ENCODE data around the gene XYLT2. TPM values are rescaled to one million over a fixed set of nuclear protein-coding genes. Genes with fewer than 3 reads are reported as not detected.

XYLT2 gene
- total and polyA plus RNA-seq, 9 of the 15 experiments (the other 6 are each of a cell fraction or from before 2014, with no cell fraction given): 0.63 to 9.1 (median 4.3) TPM

DNA sequence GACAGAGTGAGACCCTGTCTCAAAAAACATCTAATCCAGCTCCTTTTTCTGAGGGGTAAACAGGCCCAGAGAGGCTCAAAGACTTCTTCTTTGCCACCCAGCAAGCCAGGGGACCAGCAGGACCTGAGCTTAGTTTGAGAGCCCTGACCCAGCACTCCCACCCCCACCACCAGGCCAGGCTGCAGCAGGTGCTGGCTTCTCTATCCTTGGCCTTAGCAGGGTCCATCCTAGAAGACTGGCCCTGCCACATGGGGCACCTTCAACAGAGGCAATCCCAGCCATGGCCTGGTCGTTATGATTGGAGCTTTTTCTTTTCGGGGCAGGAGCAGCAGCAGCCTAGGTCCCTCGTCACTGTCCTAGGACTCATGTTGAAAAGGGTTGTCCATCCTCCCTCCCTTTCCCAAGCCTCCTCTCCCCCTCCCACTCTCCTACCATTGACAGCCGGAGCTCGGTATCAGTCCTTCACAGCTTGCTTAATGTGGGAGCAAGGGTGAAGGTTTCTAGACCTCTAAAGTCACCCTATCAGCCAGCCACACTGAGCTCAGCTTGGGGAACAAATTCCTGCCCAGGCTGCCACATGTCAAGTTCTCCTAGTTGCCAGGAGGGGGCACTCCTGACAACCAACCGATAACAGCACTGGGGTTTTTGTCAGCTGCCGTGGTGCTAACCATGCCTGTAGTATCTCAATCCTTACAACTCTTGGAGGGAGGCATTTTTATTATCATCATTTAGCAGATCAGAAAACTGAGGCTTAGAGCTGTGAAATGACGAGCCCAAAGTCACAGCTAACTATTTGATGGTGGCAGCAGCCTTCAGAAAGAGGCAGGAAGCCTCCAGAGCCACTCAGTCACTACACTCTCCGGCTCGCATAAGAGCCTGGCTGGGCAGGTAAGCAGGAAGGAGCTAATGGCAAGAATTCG is 15.9 kb downstream of the XYLT2 start (continued):
- no peak for TF ChIP-seq WHSC1 (IDR thresholded peaks at IDR 0.05; ENCODE audit: low read length)
- TF ChIP-seq TFAM (CRISPR knock-in tag; conservative IDR thresholded peaks at IDR 0.05): no peak
- TF ChIP-seq, protein P1, sequence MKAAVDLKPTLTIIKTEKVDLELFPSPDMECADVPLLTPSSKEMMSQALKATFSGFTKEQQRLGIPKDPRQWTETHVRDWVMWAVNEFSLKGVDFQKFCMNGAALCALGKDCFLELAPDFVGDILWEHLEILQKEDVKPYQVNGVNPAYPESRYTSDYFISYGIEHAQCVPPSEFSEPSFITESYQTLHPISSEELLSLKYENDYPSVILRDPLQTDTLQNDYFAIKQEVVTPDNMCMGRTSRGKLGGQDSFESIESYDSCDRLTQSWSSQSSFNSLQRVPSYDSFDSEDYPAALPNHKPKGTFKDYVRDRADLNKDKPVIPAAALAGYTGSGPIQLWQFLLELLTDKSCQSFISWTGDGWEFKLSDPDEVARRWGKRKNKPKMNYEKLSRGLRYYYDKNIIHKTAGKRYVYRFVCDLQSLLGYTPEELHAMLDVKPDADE (conservative IDR thresholded peaks at IDR 0.05; ENCODE audit: control insufficient read depth, low read depth, low read length): peak; percentile 31; the same call in 1 of the 2 replicates
- TF ChIP-seq HMG20A (CRISPR knock-in tag; conservative IDR thresholded peaks at IDR 0.05): no peak
- TF ChIP-seq, protein P2, sequence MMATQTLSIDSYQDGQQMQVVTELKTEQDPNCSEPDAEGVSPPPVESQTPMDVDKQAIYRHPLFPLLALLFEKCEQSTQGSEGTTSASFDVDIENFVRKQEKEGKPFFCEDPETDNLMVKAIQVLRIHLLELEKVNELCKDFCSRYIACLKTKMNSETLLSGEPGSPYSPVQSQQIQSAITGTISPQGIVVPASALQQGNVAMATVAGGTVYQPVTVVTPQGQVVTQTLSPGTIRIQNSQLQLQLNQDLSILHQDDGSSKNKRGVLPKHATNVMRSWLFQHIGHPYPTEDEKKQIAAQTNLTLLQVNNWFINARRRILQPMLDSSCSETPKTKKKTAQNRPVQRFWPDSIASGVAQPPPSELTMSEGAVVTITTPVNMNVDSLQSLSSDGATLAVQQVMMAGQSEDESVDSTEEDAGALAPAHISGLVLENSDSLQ (IDR thresholded peaks at IDR 0.05): peak; percentile 83
- no peak for TF ChIP-seq MYBL2 (IDR thresholded peaks at IDR 0.05; ENCODE audit: low read depth)
- no peak for TF ChIP-seq MYBL2 (CRISPR knock-in tag; IDR thresholded peaks at IDR 0.05; ENCODE audit: borderline replicate concordance)
- TF ChIP-seq NRF1 (conservative IDR thresholded peaks at IDR 0.05 in 1 of 2, IDR thresholded peaks at IDR 0.05 in 1 of 2): peak; percentile 52; a peak in 3 of 4 replicates
- peak; percentile 77 to 84 for TF ChIP-seq TRIM24 (IDR thresholded peaks at IDR 0.05)
- TF ChIP-seq NR2F6 (CRISPR knock-in tag; IDR thresholded peaks at IDR 0.05): no peak
- TF ChIP-seq, protein P3, sequence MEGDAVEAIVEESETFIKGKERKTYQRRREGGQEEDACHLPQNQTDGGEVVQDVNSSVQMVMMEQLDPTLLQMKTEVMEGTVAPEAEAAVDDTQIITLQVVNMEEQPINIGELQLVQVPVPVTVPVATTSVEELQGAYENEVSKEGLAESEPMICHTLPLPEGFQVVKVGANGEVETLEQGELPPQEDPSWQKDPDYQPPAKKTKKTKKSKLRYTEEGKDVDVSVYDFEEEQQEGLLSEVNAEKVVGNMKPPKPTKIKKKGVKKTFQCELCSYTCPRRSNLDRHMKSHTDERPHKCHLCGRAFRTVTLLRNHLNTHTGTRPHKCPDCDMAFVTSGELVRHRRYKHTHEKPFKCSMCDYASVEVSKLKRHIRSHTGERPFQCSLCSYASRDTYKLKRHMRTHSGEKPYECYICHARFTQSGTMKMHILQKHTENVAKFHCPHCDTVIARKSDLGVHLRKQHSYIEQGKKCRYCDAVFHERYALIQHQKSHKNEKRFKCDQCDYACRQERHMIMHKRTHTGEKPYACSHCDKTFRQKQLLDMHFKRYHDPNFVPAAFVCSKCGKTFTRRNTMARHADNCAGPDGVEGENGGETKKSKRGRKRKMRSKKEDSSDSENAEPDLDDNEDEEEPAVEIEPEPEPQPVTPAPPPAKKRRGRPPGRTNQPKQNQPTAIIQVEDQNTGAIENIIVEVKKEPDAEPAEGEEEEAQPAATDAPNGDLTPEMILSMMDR (IDR thresholded peaks at IDR 0.05 in 2 of 3, conservative IDR thresholded peaks at IDR 0.05 in 1 of 3; ENCODE audit: insufficient read depth in 2 of 3, low read depth in 1 of 3, low read length in 3 of 3): peak; percentile 83 to 93 (median 89)
- peak; percentile 77; the same call in 1 of the 2 replicates for TF ChIP-seq SMARCE1 (IDR thresholded peaks at IDR 0.05)
- TF ChIP-seq, protein P4, sequence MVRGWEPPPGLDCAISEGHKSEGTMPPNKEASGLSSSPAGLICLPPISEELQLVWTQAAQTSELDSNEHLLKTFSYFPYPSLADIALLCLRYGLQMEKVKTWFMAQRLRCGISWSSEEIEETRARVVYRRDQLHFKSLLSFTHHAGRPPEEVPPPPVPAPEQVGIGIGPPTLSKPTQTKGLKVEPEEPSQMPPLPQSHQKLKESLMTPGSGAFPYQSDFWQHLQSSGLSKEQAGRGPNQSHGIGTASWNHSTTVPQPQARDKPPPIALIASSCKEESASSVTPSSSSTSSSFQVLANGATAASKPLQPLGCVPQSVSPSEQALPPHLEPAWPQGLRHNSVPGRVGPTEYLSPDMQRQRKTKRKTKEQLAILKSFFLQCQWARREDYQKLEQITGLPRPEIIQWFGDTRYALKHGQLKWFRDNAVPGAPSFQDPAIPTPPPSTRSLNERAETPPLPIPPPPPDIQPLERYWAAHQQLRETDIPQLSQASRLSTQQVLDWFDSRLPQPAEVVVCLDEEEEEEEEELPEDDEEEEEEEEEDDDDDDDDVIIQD (CRISPR knock-in tag; IDR thresholded peaks at IDR 0.05): no peak
- no peak for TF ChIP-seq BRD9 (IDR thresholded peaks at IDR 0.05; ENCODE audit: low read depth, partially characterized antibody)
- 0 out of 2 replicates have a peak, but pooled peaks have one; percentile 24 for TF ChIP-seq HLTF (IDR thresholded peaks at IDR 0.05)
- TF ChIP-seq, protein P5, sequence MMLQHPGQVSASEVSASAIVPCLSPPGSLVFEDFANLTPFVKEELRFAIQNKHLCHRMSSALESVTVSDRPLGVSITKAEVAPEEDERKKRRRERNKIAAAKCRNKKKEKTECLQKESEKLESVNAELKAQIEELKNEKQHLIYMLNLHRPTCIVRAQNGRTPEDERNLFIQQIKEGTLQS (IDR thresholded peaks at IDR 0.05): no peak
- TF ChIP-seq, protein P5 (CRISPR knock-in tag; conservative IDR thresholded peaks at IDR 0.05): 0 out of 2 replicates have a peak, but pooled peaks have one; percentile 17
- TF ChIP-seq CHD2 (IDR thresholded peaks at IDR 0.05; ENCODE audit: low read depth, low read length): no peak
- no peak for TF ChIP-seq MIER1 (IDR thresholded peaks at IDR 0.05; ENCODE audit: low read depth)
- 0 out of 2 replicates have a peak, but pooled peaks have one; percentile 39 for TF ChIP-seq ZSCAN29 (IDR thresholded peaks at IDR 0.05)
- TF ChIP-seq SREBF2 (CRISPR knock-in tag; IDR thresholded peaks at IDR 0.05): no peak

All from K562 (cell line).